D341Med (cell line): ENCODE measurements around the gene TMC6.
"Not testable (repeated sequence)": the region's sequence is repeated elsewhere in the genome, so short reads cannot be mapped to it uniquely, and the experiment has no call there.

ENCODE experiments used
- DNase-seq: peaks from one replicate; pipeline ENCODE4 v3.0.0; 2012; ENCODE audit warnings: low spot score

The TMC6 gene

DNA sequence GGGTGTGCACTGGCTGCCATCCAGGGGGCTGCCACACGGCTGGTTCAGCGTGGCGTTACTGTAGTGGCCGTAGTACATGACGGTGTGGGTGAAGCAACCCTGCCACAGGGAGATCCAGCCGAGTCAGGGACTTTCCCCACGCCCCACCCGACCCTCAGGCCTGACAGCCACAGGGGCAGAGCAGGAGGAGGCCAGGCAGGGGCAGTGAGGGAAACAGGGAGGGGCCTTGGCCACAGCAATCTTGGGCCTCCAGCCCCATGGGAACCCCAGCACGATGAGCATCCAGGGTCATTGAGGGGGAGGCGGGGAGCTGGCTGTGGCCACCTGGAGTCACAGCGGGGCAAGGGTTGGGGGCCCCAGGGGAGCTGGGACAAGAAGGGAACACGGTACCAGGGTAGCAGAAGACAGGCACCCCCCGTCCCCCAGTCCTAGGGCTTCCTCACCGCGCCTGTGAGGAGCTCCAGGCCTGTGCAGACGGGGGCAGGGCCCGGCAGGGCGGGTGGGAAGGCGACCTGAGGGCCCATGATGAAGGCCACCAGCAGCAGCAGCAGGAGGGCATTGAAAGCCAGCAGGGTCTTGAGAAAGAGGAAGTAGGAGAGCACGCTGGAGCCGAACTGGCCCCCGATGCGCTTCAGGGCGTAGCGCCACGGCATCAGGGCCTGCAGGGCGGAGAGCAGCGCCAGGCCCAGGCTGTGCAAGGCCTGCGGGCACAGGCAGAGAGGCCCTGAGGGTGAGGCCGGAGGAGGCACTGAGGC, 4.3 kb downstream of the TMC6 start:
- no peak for DNase-seq

DNA sequence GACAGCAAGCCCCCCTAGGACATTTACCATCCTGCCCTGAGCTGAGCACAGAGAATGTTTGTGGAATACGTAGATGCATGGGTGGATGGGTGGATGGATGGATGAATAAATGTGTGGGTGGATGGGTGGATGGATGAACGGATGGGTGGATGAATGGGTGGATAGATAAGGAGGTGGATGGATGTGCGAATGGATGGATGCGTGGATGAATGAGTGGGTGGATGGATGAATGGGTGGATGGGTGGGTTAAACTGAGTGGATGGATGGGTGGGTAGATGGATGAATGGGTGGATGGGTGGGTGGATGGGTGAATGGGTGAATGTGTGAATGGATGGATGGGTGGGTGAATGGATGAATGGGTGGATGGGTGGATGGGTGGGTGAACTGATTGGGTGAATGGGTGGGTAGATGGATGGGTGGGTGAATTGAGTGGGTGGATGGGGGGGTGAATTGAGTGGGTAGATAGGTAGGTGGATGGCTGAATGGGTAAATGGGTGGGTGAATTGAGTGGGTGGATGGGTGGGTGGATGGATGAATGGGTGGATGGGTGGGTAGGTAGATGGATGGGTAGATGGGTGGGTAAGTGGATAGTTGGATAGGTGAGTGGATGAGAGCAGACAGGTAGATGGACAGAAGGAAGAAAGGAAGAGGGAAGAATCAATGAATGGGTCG, 5.2 kb downstream of the TMC6 start:
- DNase-seq = no peak

DNA sequence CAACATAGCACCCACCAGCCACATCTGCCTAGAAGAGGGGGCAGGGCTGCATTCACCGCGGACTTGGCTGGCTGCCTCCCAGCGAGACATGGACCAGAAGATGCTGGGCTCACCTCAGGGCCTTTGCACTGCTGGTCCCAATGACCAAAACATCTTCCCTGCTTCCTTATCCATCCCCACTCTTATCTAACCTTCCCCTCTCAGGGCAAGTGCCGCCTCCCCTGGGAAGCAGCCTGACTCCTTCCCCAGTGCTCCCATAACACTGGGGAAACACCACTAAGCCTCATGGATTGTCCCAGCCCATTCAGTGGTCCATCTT, 5.7 kb downstream of the TMC6 start:
- DNase-seq = no peak

DNA sequence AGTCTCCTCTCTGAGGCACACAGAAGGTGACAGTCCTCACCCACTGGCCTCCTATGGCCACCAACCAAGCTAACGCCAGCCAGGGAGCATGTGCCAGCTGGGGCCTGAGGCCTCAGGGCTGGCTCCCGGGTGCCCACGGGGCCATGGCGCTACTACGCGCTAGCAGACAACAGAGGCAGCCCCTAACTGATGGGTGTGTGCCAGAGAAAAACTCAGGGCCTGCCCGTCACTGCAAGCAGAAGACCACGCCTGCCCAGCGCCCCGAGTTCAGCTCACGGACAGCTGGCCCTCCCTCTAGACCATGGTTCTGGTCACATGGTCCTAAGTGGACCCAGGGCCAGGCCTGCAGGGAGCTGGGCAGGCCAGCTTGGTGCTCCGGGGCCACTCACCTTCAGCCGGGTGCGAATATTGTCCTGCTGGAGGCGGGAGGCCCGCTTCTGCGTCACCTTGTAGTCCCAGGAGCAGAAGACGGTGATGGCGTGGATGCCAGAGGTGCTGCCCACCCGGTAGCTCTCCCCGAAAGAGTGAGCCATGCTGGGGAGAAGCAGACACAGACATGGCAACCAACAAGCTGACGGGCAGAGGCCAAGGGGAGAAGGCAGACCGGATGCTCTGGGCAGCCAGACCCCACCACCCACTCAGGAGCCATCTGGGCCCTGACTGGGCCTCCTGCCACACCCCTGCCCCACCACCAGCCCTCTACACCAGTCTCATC, 6.2 kb downstream of the TMC6 start:
- DNase-seq = no peak

DNA sequence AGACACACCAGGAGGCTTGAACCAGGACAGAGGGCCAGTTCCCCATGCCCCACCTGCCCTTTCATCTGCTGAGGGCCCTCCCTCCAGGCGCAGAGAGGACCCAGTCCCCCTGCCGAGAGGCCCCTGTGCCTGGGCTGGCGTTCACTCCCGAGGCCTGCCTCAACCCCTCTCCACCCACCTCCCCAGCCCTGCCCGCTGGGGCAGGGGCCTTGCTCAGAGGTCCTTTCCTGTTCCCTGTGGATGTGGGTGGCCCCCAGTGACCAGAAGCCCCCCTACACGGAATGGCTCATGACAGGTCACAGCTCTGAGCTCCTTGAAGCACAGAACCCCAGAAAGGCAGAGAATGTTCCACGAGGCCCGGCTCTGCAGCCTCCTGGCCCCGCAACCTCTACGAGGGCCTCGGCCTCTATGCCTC, 6.7 kb downstream of the TMC6 start:
- no peak for DNase-seq

DNA sequence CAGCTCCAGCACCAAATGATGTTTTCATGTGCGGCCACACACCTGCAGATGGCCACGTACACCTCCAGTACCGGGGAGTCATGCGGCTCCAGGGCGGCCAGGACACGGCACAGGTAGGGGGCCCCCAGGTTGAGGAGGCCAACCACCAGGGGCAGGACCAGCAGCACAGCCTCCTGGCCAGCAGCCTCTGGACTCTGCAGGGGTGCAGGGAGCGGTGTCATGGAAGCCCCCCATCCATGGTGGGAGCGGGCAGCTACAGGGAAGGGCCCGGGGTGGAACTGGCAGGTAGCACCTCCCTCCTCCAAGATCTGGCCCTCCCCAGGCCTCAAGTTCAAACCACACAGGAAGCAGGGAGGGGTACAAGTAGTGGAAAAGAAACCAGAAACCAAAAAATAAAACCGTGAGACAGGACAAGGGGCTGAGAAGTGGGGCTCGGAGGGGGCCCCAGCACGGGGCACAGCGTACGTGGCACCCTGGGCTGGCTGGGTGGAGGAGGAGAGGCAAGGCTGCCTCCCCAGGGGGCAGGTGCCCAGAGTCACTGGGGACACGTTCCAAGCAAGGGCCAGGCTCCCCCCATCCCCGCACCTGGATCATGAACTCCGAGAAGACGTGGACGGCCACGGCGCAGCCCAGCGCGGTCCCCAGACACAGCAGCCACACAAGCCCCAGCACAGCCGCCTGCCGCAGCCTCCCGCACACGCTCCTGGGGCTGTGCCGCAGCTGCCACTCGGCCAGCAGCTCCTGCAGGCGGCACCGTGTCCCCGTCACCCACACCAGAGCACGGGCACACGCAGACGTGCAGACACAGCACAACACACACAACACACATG, 7.4 kb downstream of the TMC6 start:
- DNase-seq = no peak

DNA sequence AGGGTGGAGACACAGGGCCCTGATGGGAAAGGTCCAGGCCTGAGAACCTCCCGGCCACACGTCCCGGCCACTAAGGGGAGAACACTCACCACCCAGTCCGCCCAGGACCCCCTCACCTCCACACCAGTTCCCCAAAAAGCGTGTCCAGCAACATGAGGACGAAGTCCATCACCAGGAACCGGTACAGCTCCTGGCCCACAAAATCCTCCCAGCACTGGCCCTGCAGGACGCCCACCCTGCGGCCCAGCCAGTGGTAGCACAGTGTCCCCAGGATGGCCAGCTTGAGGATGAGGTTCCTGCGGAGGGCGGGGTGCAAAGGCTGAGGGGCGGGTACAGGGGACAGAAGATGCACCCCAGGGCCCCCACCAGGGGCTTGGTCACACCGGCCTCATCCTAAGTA, 8.0 kb downstream of the TMC6 start:
- DNase-seq = no peak

DNA sequence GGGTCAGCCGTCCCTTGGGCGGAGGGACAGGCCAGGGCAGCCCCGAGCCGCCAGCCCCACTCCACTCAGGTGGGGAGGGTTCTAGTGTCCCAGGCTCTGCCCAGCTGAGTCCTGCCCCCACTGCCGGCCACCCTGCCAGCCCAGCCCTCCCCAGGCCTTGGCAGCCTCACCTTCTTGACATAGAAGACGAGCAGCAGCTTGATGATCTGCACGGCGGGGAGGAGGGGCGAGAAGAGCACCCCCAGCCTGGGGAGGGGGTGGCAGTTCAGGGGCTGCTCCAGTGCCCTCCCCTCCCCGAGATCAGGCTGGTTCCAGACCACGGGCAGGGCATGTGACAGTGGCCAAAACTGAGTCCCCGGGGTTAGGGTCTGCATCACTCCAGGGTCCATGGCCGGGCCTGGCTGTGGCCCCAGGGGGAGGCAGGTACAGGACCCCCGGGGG, 9.7 kb downstream of the TMC6 start:
- DNase-seq = no peak

DNA sequence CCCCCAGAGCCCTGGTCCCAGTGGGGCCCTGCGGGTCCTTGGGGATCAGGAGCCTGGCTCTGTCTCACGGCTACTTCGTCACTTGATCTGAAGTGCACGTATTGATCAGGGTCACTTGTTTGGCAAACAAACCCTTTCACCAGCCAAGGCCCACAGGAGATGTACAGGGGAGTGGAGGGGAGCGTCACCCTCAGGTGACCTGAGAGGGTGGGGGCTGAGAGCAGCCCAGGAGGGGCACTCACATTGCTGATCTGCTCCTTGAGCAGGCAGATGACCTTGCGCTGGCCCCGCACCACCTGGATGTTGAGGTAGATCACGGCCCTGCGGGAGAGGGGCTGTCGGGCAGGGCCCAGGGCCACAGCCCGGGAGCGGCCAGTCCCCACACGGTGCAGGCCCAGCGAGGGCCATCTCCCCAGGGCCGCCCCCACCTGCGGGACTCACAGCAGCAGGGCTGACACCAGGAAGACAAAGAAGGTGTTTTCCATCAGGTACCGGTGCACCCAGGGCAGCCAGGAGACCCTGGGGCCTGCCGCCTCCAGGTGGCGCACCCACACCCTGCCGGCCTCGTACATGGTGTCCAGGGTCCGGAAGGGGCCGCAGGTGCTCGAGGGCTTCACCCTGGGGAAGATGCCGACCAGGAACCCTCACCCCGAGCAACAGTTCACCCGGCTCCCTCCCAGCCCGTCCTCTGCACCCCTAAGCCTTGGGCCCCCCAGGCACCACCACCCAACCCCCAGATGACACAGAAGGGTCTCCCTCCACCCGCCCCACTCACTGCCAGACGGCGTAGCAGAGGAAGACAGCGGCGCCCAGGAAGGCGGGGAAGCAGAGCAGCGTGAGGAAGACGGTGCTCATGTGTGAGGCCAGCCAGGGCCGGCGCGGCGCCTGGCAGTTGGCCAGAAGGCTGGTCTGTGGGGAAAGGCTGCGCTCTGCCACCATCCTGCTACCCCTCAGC, 11.3 kb downstream of the TMC6 start:
- DNase-seq = peak; percentile 75

DNA sequence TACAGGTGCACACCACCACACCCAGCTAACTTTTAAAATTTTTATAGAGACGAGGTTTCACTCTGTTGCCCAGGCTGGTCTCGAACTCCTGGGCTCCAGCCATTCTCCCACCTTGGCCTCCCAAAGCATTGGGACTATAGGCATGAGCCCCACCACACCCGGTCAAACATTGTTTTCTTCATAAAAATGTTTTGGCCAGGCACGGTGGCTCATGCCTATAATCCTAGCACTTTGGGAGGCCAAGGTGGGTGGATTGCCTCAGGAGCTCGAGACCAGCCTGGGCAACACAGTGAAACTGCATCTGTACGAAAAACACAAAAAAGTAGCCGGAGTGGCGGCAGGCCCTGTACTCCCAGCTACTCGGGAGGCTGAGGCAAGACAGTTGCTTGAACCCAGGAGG, 12.1 kb downstream of the TMC6 start:
- DNase-seq = no peak

DNA sequence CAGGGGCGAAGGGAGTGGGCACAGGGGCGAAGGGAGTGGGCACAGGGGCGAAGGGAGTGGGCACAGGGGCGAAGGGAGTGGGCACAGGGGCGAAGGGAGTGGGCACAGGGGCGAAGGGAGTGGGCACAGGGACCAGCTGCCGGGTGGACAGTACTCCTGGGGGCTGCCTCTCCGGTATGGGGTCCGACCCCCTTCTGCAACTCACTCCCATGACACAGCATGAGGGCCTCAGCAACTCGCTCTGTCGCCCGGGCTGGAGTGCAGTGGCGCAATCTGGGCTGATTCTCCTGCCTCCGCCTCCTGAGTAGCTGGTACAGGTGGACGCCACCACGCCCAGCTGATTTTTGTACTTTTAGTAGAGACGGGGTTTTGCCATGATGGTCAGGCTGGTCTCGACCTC, 12.8 kb downstream of the TMC6 start:
- DNase-seq = not testable (repeated sequence)

DNA sequence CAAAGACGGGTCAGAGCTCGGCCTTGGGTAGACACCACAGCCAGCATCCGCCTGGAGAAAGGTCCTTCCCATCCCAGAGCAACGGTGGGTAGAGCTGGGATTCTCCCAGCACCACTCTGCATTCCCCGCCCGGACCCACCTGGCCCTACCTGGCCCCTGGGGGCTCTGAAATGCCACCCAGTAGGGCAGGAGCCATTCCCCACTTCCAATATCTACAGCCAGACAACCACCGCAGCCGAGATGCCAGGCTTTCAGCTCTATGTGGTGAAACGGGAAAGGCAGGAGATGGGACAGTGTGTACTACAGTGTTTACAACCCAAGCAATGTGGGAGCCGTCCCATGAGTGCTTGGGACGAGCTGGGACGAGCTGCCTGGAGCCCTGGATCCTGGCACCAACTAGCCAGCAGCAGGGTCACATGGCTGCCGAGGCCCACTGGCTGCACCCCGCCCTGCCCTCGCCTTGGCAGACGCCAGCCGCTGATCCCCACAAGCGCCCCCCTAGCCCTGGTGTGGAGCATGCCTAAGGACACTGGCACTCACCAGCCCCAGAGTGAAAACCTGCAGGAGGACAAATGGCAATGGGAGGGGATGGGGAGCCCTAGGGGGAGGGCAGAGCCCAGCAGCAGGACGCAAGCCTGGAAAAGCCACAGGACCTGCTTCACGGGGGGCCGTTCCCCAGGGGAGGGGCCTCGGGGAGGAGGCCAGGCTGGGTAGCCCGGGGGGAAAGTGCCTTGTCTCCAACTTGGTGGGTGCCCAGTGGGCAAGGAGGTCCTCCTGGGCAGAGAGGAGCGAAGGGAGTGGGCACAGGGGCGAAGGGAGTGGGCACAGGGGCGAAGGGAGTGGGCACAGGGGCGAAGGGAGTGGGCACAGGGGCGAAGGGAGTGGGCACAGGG, 13.5 kb downstream of the TMC6 start:
- no peak for DNase-seq

DNA sequence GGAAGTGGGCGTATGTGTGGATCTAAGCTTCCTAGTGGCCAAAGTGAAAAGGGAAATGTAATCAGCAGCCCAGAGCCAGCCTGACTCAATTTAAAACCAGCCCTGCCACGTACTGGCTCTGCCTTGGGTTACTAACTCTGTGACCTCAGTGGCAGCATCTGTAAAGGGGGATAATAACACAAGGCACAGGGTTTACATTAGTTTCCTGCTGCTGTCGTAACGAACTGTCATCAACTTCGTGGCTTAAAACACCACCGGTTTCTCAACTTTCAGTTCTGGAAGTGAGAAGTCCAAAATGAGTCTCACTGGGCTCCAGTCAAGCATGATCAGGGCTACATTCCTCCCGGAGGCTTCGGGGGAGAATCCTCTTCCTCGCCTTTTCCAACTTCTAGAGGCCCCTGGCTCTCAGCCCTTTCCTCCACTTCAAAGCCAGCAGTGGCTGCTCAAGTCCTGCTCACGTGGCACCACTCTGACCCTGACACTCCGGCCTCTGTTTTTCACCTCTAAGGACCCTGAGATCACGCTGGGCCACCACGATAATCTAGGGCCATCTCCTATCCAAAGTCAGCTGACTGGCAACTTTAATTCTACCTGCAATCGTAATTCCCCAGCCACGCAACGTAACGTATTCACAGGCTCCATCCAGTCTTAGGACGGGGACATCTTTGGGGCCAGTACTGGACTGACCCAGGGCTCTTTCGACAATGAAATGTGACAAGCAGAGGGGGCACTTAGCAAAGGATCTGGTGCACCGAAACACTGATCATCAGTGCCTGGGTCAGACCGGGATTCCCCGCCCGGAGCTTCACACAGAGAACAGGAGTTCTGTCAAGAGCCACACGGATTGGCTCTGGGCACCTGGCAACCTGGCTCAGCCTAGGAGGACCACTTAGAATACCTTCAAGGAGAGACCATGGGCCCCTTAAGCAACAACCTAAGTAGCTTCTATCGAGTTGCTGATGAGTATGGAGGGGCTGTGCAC, 14.5 kb downstream of the TMC6 start:
- peak; percentile 21 for DNase-seq

DNA sequence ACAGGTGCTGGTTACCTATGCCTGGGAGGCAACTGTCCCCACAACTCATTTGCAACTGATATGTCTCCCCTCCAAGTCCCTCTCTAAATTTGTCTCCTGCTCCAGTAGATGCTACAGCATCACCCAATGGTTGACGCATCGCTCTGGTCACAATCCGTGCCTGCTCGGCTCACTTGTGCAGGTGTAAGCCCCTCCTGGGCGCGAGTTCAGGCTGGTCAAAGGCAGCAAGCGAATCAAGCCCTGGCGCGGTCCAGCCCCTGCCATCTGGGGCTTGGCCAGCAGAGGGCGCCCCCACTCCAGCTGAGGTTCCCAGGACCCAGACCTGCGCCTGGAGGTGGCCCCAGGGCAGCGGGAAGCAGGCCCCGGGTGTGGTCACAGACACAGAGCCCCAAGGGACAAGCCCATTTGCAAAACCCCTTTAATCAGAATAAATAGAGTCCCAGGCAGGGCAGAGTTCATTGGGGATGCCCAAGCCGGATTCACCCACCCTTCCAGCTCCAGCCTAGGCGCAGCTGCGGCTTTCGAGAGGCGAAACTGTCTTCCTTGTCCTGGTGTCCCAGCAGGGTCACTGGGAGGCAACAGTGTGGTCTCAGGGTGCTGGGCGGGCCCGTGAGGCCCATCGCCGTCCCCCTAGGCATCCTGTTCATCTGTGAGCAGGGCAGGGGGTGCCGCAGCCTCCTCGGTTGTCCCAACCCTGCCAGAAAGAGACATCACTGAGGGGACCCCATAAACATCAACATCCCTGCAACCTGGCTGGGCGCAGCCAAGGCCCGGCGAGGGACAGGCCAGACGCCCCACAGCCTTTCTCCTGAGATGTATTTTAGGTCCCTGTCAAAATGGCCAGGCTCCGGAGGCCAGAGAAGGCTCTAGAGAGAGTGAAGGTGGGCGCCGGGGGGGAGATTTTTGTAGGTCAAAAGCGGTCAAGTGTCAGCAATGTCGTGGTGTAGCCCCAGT, 15.8 kb downstream of the TMC6 start:
- DNase-seq = peak; percentile 97

DNA sequence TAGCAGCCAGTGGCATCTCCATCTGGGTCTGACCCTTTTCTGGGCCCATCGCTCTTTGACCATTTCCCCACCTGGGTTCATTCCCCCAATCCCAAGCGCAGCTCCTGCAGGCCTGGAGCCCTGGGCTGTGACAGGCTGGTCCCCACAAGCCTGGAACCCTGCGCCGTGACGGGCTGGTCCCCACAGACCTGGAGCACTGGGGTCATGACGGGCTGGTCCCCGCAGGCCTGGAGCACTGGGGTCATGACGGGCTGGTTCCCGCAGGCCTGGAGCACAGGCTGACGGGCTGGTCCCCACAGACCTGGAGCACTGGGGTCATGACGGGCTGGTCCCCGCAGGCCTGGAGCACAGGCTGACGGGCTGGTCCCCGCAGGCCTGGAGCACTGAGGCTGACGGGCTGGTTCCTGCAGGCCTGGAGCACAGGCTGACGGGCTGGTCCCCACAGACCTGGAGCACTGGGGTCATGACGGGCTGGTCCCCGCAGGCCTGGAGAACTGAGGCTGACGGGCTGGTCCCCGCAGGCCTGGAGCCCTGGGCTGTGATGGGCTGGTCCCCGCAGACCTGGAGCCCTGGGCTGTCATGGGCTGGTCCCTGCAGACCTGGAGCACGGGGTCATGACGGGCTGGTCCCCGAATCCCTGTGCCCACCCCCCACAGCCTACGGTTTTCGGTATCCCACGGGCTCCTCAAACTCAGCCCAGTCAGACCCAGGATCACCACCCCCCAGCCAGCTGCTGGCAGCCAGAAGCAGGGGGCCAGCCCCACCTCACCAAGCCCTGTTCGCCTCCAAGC, 16.6 kb downstream of the TMC6 start:
- peak; percentile 49 for DNase-seq

DNA sequence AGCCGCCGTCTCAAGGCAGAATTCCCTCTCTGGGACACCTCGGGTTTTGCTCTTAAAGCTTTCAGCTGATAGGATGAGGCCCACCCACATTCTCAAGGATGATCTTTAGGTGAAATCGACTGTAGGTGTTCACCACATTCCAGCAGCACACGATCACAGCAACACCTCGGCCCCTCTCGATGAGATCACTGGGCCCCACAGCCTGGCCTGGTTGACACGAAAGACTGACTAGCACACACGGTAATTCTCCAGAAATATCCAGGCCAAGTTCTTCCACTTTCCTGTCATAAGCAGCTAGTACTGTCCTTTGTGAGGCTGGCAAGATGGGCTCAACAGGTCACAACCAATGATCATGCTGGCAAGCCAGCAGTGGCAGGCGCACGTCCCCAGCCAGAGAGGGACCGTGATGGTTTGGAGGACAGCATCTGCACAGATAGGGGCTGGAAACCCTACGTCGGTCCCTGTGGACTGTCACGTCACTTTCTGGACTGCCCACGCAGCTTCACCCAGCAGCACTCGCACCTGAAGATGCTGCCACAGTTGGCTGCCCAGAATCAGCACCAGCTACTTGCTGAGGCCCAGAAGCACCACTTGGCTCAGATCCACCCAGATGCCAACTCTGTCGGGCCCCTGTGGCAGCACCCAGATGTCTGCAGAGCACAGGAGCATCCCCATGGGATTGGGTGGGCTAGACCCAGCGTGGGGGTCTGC, 17.4 kb downstream of the TMC6 start:
- peak; percentile 54 for DNase-seq
